Body of pancreas (tissue), 4 donors: ENCODE results near the gene IL1F10.

Experiments used
- CTCF ChIP-seq, 7 experiments: fragments of 450-650 bp in 4 of 7; fragments of 200-600 bp in 3 of 7; sonication (generic) in 3 of 7; IDR thresholded peaks; one replicate each; pipeline ENCODE4 v1.5.1; 2016 to 2019; ENCODE audit warnings: antibody characterized with exemption in 7 of 7
- POLR2A ChIP-seq, 3 donors: fragments of 450-650 bp; IDR thresholded peaks; one replicate each; pipeline ENCODE4 v1.6.1; 2016; ENCODE audit warnings: antibody characterized with exemption in 3 of 3, mild to moderate bottlenecking in 2 of 3

GRCh38 chr2:113080134-113080533 lies 12.4 kb downstream of the IL1F10 start:
- TF ChIP-seq CTCF (IDR thresholded peaks at IDR 0.05) (peak in 6 of 7 experiments; percentile 24 to 36 (median 30)), POLR2A (IDR thresholded peaks at IDR 0.05) (no peak)
